Prostate gland (tissue), 2 donors: ENCODE measurements around the gene KTN1.

Experiments
- POLR2A ChIP-seq: fragments of 450-650 bp; IDR thresholded peaks from one replicate; pipeline ENCODE4 v1.6.1; 2016; ENCODE audit warnings: antibody characterized with exemption, mild to moderate bottlenecking
- TF ChIP-seq, protein P1 (sequence below), 4 experiments: fragments of 200-600 bp in 2 of 4; fragments of 450-650 bp in 2 of 4; sonication (generic) in 2 of 4; IDR thresholded peaks; 1 replicate in 3 of 4; 2 replicates in 1 of 4; pipeline ENCODE4 v1.5.1; 2016 to 2019; ENCODE audit warnings: antibody characterized with exemption in 4 of 4, mild to moderate bottlenecking in 2 of 4, moderate library complexity in 2 of 4

DNA sequence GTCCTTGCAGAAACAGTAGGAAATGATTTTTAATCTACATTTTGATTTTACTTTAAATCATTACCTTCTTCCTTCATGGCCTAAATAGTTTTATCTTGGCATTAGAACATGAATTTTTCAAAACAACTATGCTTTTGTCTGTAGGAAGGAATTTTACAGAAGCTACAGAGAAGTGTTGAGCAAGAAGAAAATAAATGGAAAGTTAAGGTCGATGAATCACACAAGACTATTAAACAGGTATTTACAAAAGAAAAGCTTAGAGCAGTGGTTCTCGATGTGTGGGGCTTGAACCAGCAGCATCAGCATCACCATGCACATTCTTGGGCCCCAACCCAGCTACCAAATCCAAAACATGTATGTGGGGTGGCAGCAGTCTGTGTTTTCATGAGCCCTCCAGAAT lies 91.6 kb downstream of the KTN1 start:
- TF ChIP-seq POLR2A = no peak
- TF ChIP-seq, protein P1, sequence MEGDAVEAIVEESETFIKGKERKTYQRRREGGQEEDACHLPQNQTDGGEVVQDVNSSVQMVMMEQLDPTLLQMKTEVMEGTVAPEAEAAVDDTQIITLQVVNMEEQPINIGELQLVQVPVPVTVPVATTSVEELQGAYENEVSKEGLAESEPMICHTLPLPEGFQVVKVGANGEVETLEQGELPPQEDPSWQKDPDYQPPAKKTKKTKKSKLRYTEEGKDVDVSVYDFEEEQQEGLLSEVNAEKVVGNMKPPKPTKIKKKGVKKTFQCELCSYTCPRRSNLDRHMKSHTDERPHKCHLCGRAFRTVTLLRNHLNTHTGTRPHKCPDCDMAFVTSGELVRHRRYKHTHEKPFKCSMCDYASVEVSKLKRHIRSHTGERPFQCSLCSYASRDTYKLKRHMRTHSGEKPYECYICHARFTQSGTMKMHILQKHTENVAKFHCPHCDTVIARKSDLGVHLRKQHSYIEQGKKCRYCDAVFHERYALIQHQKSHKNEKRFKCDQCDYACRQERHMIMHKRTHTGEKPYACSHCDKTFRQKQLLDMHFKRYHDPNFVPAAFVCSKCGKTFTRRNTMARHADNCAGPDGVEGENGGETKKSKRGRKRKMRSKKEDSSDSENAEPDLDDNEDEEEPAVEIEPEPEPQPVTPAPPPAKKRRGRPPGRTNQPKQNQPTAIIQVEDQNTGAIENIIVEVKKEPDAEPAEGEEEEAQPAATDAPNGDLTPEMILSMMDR (IDR thresholded peaks at IDR 0.05) = no peak
